IPS-18a (cell line): Measurements from ENCODE around the gene SEC11A.
A peak's percentile ranks its signal among the peaks of the same experiment; 100 is the strongest.
"Not testable (repeated sequence)": the region's sequence is repeated elsewhere in the genome, so short reads cannot be mapped to it uniquely, and the experiment has no call there.

Experiments used
- H3K27ac ChIP-seq: one replicate; pipeline ENCODE4 v1.5.1; 2013; ENCODE audit warnings: low read length
- H3K27me3 ChIP-seq: one replicate; pipeline ENCODE4 v1.6.1; 2013; ENCODE audit warnings: mild to moderate bottlenecking, low read length; ENCODE audit not compliant: control insufficient read depth, insufficient read depth
- H3K36me3 ChIP-seq: one replicate; pipeline ENCODE4 v1.6.1; 2013; ENCODE audit warnings: low read depth, low read length; ENCODE audit not compliant: control insufficient read depth
- H3K4me1 ChIP-seq: one replicate; pipeline ENCODE4 v1.6.1; 2013; ENCODE audit warnings: low read depth, low read length; ENCODE audit not compliant: control insufficient read depth
- H3K4me3 ChIP-seq: one replicate; pipeline ENCODE4 v1.5.1; 2013; ENCODE audit warnings: low read length
- H3K9ac ChIP-seq: one replicate; pipeline ENCODE4 v1.6.1; 2013; ENCODE audit warnings: mild to moderate bottlenecking, low read length, moderate library complexity
- H3K9me3 ChIP-seq: one replicate; pipeline ENCODE4 v1.6.1; 2013; ENCODE audit warnings: low read depth, low read length; ENCODE audit not compliant: control insufficient read depth

Gene SEC11A

DNA sequence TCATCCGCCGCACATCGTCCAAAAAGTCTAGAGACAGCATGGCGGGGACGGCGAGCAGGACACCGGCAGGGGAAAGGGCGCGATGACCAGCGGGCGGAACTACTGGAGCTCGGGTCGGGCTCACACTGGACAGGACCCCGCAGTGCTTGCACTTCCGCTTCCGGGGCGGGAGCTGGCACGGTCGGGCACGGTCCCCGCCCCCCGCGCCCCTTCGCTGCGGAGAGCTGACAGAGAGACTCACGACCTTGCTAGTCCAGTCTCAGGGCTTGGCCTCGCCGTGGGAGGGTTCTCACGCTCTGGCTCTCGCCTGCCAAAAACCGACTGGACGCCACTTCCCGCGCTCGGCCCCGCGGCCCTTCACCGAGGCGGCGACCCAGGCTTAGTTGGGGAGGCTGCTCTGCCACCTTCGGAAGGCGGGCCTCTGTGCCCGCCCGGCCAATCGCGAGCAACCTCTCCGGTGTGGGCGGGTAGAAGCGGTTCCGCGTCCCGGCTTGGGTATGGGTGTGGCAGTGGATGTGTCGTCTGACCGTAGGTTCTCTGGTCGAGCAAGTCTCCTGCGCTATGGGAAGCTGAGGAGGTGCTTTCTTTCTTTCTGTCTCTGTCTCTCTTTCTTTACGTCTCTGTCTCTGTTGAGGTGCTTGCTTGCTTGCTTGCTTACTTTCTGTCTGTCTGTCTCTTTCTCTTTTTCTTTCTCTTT is at the start of gene SEC11A:
TSS of gene SEC11A (minus strand) at position 104 of the 697 bp plus-strand sequence. CDS start at position 40, 64 bp downstream.
- Histone ChIP-seq H3K9me3 (no peaks in the 10 kb centered on the region), H3K27me3 (no peaks in the 10 kb centered on the region), H3K4me1 (peaks cover 10% of the 10 kb centered on the region), H3K9ac (peak within 1 kb of the TSS; percentile 83), H3K4me3 (peak within 1 kb of the TSS; percentile 89), H3K36me3 (peaks cover 4% of the 10 kb centered on the region), H3K27ac (peak within 1 kb of the TSS; percentile 1)

GRCh38 chr15:84765675-84766074 is 49.7 kb upstream of the SEC11A start:
- H3K27ac ChIP-seq: no peak overlapping the region

GRCh38 chr15:84764989-84765388 is 49.0 kb upstream of the SEC11A start:
- no peaks in the 10 kb centered on the region for H3K36me3 ChIP-seq
- H3K9me3 ChIP-seq: no peaks in the 10 kb centered on the region

More at GRCh38 chr15:84765675-84766074, 49.7 kb upstream of the SEC11A start:
- no peaks in the 10 kb centered on the region for H3K4me1 ChIP-seq
- H3K27me3 ChIP-seq: no peaks in the 10 kb centered on the region
- no peak overlapping the region for H3K4me3 ChIP-seq
- no peaks in the 10 kb centered on the region for H3K36me3 ChIP-seq
- no peaks in the 10 kb centered on the region for H3K9me3 ChIP-seq
- H3K9ac ChIP-seq: no peak overlapping the region

GRCh38 chr15:84764585-84764984 is 48.6 kb upstream of the SEC11A start:
- no peaks in the 10 kb centered on the region for H3K36me3 ChIP-seq

More at GRCh38 chr15:84764989-84765388, 49.0 kb upstream of the SEC11A start:
- H3K4me1 ChIP-seq: no peaks in the 10 kb centered on the region
- H3K9ac ChIP-seq: no peak overlapping the region
- H3K27ac ChIP-seq: no peak overlapping the region
- no peak overlapping the region for H3K4me3 ChIP-seq
- no peaks in the 10 kb centered on the region for H3K27me3 ChIP-seq

DNA sequence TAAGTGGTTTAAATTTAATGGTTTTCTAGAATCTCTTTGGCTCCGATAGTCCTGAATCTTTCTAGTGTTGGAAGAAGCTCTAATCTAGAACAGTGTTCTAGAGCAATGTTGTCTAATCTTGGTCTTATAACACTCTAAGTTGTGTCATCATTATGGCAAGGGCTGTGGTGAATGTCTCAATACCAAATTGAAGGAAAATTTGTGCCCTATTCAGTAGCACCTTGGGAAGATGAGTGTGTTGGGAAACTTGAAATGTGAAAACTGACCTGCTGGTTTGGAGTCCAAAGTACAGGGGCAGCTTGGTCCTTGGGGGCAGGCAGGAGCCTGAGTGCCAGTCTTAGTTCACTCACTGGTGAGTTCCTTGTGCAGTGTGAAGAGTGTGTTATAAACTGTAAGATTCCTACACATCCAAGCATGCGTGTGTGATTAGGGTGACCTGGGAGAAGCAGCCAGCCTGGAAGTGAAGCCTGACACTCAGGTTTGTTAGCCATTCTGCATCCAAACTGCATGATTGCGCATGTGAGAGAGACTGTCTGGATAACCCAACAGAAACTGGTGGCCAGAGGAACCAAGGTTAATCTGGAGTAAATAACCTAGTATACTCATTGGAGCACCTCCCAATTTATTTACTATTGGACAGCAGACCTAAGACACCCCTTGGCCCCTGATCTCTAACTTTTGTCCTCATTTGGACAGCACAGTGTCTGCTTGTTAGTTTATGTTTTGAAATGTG is 47.1 kb upstream of the SEC11A start:
- Histone ChIP-seq H3K9me3 (no peaks in the 10 kb centered on the region), H3K4me1 (no peaks in the 10 kb centered on the region), H3K27ac (no peak overlapping the region), H3K4me3 (no peak overlapping the region), H3K27me3 (no peaks in the 10 kb centered on the region), H3K9ac (no peak overlapping the region), H3K36me3 (no peaks in the 10 kb centered on the region)

More at GRCh38 chr15:84764585-84764984, 48.6 kb upstream of the SEC11A start:
- Histone ChIP-seq H3K9me3 (no peaks in the 10 kb centered on the region), H3K4me3 (no peak overlapping the region), H3K4me1 (no peaks in the 10 kb centered on the region), H3K27me3 (no peaks in the 10 kb centered on the region), H3K27ac (no peak overlapping the region), H3K9ac (no peak overlapping the region)

GRCh38 chr15:84761607-84762131 is 45.7 kb upstream of the SEC11A start:
- no peak overlapping the region for H3K4me3 ChIP-seq
- no peak overlapping the region for H3K27ac ChIP-seq
- no peaks in the 10 kb centered on the region for H3K36me3 ChIP-seq
- H3K9me3 ChIP-seq: no peaks in the 10 kb centered on the region
- no peak overlapping the region for H3K9ac ChIP-seq
- H3K27me3 ChIP-seq: no peaks in the 10 kb centered on the region
- H3K4me1 ChIP-seq: no peaks in the 10 kb centered on the region

GRCh38 chr15:84760219-84760618 is 44.3 kb upstream of the SEC11A start:
- Histone ChIP-seq H3K9ac (no peak overlapping the region), H3K4me3 (no peak overlapping the region), H3K27me3 (no peaks in the 10 kb centered on the region), H3K4me1 (no peaks in the 10 kb centered on the region), H3K36me3 (no peaks in the 10 kb centered on the region), H3K27ac (no peak overlapping the region), H3K9me3 (no peaks in the 10 kb centered on the region)

GRCh38 chr15:84759018-84759417 is 43.1 kb upstream of the SEC11A start:
- Histone ChIP-seq H3K36me3 (no peaks in the 10 kb centered on the region), H3K4me3 (no peak overlapping the region), H3K4me1 (no peaks in the 10 kb centered on the region), H3K9me3 (no peaks in the 10 kb centered on the region), H3K9ac (no peak overlapping the region), H3K27ac (no peak overlapping the region), H3K27me3 (no peaks in the 10 kb centered on the region)

DNA sequence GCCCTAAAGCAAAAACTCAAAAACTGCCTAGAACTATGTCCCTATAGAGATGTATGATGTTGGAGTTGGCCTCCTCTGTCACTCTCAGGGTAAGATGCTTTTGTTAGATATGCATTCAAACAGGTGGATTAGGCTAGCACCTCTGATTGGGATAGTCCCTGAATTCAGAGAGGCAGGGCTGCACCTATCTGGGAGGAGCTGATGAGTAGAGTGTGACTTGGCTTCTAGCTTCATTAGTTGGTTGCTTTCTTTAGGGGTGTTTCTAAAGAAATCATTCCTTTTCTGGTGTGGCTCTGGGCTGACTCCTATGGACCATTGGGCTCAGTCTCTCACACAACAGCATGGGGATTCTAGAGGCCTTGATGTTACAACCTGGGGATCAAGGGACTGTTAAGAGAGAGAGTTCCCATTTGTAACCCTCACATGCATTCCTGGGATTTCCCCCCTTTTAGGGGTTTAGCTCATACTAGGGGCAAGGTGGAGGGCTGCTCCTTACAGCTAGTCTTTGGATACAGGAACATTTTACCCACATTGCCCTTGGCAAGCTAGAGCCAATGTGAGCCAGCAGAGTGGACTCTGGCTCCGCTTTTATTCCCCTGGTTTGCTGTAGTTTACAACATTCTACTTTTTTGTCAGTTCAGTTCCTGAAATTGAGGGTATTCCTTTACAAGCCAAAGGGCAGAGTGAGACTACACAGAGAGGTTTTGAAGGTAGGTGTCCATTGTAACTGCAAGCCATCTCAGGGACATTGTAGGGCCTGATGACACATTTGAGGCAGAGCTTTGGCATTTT is 40.0 kb upstream of the SEC11A start:
- Histone ChIP-seq H3K36me3 (no peaks in the 10 kb centered on the region), H3K27me3 (no peaks in the 10 kb centered on the region), H3K27ac (no peak overlapping the region)

DNA sequence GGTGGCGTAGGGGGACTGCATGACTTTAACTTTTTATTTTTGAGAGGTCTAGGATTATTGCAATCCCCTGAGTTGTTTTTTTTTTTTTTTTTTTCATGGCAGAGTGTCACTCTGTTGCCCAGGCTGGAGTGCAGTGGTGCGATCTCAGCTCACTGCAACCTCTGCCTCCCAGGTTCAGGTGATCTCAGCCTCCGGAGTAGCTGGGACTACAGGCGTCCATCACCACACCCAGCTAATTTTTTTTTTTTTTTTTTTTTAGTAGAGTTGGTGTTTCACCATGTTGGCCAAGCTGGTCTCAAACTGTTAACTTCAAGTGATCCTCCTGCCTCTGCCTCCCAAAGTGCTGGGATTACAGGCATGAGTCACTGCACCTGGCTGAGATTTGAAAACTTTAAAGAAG is 39.0 kb upstream of the SEC11A start:
- H3K36me3 ChIP-seq, H3K4me1 ChIP-seq, H3K27ac ChIP-seq, H3K4me3 ChIP-seq, H3K27me3 ChIP-seq, H3K9me3 ChIP-seq, H3K9ac ChIP-seq: not testable (repeated sequence)

More for the DNA sequence above, 40.0 kb upstream of the SEC11A start:
- no peak overlapping the region for H3K4me3 ChIP-seq
- peaks cover 3% of the 10 kb centered on the region for H3K4me1 ChIP-seq
- no peak overlapping the region for H3K9ac ChIP-seq
- H3K9me3 ChIP-seq: no peaks in the 10 kb centered on the region

- H3K9ac ChIP-seq: no peak overlapping the region
- H3K36me3 ChIP-seq: no peaks in the 10 kb centered on the region
- H3K9me3 ChIP-seq: no peaks in the 10 kb centered on the region
- H3K27me3 ChIP-seq: no peaks in the 10 kb centered on the region
- H3K4me1 ChIP-seq: peaks cover 14% of the 10 kb centered on the region
- no peak overlapping the region for H3K4me3 ChIP-seq
- H3K27ac ChIP-seq: no peak overlapping the region
Observed at GRCh38 chr15:84752700-84753099, 36.8 kb upstream of the SEC11A start.
